Prostate gland (tissue), 2 donors: ENCODE measurements around the gene ESR2.

Source experiments
- CTCF ChIP-seq, 4 experiments: fragments of 200-600 bp in 2 of 4; fragments of 450-650 bp in 2 of 4; sonication (generic) in 2 of 4; IDR thresholded peaks; 1 replicate in 3 of 4; 2 replicates in 1 of 4; pipeline ENCODE4 v1.5.1; 2016 to 2019; ENCODE audit warnings: antibody characterized with exemption in 4 of 4, mild to moderate bottlenecking in 2 of 4, moderate library complexity in 2 of 4
- POLR2A ChIP-seq: fragments of 450-650 bp; IDR thresholded peaks from one replicate; pipeline ENCODE4 v1.6.1; 2016; ENCODE audit warnings: antibody characterized with exemption, mild to moderate bottlenecking

- TF ChIP-seq POLR2A (no peak), CTCF (IDR thresholded peaks at IDR 0.05) (no peak)
These were observed 95.7 kb downstream of the ESR2 start for GRCh38 chr14:64198486-64198885.
